RKO (cell line): ENCODE data around the gene MGA.

Source experiments
- DNase-seq: peaks from one replicate; pipeline ENCODE4 v3.0.0-alpha.2; 2016; ENCODE audit warnings: low spot score

The MGA gene

DNA sequence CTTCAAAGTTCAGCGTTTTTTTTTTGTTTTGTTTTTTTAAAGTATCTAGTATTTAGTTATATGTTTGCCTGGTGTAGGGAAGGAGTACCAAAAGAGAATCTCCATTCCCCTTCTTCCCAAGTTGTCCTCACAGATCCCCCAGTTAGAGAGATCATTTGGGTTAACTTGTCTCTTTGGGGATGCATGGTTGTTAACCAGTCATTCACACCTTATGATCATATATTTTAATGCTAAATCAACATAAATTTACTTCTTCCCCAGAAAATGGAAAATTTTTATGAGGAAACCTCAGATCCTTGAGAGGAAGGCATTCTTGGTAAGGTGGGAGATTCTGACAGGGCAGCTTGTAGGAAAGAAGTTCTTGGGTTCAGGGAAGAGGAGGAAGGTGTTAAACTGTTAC, 1.5 kb upstream of the MGA start:
- DNase-seq, result no peak

DNA sequence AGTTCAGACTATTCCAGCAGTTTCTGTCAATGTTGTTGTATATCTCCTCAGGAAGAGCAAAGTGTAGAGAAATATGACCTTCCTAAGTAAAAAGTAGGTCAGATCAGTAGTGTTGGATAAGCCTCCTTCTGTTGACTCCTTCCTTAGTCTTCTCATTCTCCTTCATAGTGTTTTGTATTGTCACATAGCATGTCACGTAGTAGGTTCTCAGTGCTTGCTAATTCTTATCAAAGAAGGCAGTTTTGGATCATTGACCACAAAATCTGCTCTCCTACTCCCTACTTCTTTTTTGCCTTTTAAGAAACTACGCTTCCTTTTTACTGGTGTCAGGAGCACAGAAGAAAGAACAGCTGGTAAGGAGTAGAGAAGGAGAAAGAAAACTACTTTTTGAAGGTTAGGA, 1.0 kb upstream of the MGA start:
- DNase-seq, result no peak

DNA sequence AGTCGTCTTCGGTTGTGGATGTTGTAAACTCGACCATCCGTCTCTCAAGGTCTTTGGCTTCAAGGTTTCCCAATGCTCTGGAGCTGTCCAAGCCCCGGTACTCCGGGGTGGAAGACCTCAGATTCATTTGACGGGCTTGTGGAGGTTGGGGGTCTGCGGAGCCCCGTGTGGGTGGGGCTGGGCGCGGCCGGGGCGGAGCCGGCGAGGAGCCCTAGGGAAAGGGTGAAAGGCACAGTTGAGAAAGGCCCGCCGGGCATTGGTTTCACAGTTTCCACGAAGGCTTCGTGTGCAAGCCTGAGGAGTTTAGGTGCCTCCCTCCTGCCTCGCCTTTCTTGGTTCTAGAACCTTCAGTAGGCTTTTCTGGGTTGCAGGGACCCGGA, 360 bp upstream of the MGA start:
- DNase-seq, result no peak

DNA sequence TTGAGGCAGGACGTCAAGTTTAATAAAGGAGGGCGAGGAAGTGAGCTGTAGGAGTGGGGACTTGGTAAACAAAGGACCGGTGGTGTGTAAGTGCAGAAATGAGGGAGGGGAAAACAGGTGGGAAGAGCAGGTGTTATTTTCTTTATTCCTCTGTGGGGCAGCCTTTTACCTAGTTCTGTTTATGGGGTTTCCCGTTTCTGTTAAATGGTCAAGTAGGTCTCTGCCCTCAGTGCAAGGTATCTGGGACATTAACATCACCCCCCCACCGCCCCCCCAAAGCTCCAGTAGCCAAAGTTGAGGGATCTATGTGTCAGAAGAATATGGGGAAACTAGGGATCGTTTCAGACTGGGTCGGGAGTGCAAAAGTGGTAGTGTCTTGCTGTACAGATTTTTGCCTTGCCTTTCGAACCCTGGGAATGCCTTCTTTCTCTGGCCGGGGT, 893 bp downstream of the MGA start:
- DNase-seq, result no peak

DNA sequence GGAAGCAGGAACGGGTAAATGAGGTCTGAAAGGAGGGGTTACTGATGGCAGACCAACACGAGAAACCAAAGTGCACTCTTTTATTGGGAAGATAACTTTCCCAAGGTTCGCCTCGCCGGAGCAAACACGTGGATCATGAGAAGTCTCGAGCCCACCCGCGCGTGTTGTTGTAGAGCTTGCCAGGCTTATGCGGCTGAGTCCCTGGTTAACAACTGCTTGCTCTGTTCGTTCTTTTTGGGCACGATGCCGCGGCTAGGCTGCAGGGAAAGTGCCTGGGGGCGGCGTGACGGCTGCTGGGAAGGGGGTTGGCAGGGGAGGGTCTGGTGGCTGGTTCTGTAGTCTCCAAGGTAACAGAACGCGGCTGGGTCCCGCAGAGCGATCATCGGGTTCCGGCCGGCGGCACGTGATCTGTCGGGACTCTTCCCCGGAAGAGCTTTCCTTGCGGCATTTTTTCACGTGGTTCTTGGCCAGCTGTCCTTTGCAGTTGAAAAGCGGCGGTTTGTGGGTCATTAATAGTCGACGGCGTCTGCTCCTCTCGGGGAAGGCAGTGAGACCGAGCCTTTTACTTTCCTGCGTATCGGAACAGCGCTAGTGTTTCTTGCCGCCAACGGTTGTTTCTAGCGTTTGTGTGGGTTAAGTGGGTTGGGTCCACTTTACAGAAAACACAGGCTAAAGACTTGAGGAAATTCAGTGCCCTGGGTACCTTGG, 1.5 kb downstream of the MGA start:
- DNase-seq, result peak; percentile 82

DNA sequence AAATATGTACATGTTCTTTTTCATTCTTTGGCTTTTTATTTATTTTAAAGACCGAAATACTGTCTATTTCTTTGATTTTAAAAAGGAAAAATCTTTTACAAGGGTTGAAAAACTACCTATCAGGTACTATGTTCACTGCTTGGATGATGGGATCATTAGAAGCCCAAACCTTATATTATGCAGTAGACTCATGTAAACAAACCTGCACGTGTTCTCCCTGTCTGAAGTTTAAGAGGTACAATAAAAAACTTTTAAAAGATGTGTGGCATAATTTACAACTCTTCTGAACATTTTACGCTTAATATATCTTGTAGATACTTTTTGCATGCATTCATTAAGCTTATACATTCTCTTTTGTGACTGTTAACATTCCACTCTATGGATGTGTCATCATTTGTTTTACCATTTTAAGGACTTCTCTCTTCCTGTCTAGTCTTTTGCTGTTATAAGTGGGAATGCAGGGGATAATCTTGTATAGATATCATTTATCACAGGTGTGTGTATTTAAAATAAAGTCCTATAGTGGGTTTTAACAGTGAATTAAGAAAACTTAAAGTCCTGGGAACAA, 6.2 kb downstream of the MGA start:
- peak; percentile 45 for DNase-seq

DNA sequence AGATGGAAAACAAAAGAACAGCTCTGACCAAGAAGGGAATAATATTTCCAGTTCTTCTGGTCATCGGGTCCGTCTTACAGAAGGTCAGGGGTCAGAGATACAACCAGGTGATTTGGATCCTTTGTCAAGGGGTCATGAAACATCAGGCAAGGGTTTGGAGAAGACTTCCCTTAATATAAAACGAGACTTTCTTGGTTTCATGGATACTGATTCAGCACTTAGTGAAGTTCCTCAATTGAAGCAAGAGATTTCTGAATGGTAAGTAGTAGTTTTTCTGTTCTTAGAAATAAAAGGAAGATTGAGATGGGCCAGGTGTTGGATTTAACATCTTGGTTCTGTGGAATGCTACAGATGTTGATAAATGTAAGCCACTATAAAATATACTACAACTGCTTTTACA, 9.5 kb downstream of the MGA start:
- no peak for DNase-seq

DNA sequence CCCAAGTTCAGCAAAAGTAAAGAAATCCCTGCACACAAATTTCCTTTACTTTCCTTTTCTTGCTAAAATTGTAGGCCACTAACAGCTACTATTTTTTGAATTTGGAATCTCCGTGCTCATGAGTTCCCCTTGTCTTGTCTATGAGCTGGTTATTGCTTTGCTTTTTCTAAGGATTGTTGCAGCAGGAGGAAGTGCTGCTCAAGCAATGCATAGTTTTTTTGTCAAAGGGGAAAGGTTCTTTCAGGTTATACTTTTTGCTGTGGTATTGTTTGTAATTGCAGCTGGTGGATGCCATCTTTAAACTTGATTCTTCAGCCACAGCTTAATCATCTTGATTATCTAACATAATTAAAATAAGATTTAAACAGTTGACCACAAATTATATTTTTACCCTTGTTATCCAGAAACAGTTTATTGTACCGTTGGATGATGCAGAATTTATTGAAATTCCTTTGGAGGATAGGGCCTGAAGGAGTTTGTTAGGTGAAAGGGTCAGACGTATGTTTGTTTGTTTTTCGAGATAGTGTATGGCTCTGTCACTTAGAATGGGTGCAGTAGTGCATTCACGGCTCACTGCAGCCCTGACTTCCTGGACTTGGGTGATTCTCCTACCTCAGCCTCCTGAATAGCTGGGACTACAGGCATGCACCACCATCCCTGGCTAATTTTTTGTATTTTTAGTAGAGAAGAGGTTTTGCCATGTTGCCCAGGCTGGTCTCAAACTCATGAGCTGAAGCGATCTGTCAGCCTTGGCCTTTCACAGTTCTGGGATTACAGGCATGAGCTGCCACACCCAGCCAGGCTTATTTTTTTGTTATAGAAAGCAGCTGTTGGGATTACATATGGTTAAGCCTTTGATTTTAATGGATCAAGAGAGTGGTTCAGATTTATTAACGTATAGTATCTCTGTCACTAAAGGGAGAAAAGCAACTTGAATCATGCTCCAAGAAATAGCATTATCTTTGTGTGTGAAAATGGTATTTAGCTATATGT, 11.7 kb downstream of the MGA start:
- DNase-seq, result no peak

DNA sequence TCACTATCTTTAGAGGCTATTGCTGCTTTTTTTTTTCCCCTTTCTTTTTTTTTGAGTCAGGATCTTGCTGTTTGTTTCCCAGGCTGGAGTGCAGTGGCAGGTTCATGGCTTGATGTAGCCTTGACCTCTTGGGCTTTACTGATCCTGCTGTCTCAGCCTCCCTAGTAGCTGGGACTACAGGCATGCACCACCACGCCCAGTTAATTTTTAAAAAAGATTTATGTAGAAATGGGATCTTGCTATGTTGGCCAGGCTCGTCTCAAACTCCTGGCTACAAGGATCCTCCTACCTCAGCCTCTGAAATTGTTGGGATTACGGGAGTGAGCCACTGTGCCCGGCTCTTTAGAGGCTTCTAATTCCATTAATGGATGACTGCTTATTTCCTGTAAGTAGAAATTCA, 15.1 kb downstream of the MGA start:
- DNase-seq, result no peak

DNA sequence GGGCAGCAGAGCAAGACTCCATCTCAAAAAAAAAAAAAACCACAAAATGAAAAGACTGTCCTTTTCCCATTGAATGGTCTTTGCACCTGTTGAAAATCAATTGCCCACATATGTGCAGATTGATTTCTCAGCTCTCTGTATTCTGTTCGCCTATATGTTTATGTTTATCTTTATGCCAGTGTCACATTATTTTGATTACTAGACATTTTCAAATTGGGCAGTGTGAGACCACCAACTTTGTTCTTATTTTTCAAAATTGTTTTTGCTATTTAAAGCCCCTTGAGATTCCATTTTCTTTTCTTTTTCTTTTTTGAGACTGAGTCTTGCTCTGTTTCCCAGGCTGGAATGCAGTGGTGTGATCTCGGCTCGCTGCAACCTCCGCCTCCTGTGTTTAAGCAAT, 18.5 kb downstream of the MGA start:
- DNase-seq, result no peak

DNA sequence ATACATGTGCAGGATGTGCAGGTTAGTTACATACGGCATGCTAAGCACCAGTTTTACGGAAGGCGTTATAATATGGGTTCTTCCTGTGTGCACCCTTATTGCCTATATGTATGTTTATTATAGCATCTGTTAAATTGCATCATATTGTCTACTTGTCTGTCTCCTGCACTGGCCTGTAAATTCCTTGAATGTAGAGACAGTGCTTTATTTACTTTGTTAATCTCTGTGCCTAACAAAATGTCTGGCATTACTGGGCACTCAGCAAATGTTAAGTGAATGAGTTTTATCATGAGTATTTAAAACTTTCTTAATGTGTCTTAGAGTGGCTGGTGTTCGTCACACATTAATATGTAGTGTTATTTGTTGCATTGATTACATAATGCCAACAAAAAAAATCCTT, 23.8 kb downstream of the MGA start:
- no peak for DNase-seq

DNA sequence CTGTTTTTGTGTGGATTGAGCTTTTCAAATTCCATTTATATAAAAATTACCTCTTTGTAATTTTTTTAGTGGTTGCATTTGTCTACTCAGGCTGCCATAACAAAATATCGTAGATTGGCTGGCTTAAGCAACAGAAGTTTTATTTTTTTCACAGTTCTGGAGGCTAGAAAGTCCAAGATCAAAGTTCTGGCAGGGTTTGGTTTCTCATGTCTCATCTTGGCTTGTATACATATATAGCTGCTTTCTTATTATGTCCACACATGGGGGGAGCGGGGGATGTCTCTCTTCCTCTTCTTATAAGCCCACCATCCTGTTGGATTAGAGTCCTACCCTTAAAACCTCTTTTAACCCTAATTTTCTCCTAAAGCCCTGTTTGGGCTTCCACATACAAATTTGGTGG, 28.5 kb downstream of the MGA start:
- DNase-seq, result no peak

DNA sequence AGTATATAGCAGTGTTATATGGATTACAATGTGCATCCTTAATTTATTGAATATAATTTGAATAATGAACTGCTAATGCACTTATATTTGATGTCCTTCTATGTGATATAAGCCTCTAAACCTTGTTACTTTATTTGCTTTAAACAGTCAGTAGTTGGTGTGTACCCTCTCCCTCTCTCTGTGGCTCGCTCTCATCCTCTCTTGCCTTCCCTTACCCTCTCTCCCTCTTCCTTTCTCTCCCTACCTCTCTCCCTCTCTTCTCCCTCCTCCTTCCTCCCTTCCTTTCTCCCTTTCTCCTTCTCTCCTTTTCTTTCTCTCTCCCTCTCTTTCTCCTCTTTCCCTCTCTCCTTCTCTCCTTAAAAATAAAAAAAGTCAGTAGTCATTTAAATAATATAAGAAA, 28.9 kb downstream of the MGA start:
- no peak for DNase-seq

DNA sequence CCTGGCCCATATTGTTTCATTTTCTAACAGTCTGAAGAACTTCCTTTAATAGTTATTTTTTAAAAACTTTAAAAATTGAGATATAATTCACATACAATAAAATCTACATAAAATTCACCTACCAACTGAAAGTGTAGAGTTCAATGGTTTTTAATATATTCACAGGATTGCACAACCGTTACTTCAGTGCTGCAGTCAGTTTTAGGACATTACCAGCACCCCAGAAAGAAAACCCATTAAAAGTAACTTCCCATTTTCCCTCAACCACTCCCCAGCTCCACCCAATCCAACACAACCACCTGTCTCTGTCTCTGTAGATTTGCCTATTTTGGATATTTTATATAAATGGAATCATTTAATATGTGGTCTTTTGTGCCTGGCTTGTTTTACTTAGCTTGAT, 29.6 kb downstream of the MGA start:
- DNase-seq, result no peak

DNA sequence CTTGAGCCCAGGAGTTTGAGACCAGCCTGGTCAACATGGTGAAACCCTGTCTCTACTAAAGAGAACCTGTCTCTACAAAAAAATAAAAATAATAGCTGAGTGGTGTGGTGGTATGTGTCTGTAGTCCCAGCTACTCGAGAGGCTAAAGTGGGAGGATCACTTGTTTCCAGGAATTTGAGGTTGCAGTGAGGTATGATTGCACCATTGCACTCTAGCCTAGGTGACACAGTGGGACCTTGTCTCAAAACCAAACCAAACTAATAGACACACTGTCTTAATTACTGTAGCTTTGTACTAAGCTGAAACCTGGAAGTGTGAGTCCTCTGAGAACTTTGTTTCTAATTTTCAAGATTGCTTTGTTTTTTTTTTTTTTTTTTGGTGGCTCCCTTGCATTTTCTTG, 30.4 kb downstream of the MGA start:
- DNase-seq, result no peak

DNA sequence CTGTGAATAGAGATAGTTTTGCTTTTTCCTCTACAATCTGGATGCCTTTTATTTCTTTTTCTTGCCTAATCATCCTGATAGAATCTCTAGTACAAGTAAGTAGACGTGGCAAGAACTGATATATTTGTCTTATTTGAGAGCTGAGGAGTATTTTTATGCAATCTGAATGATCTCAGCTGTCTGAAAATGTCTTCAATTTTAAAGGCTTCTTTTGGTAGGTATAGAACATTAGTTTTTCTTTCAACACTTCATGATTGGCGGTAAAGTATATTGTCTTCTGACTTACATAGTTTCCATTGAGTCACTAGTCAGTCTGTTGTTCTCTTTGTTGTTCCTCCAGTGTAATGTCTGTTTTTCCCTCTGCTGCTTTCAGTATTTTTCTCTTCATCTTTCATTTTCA, 31.3 kb downstream of the MGA start:
- DNase-seq, result no peak

DNA sequence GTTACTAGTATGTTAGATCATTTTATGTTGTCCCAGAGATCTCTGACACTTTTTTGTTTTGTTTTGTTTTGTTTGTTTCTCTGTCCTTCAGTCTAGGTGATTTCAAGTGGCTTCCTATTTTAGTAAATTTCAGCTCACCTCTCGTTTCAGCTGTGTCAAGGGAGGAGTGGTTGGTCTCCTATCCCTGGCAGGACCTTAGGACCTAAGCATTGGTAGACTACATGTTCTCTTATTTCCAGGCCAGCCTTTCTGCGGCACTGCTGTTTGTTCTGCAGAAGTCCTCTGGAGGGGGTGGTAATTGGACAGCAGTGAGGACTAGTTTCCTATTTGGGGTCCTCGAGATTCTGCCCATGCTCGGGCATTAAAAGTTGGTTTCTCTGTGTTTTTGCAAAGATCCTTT, 31.8 kb downstream of the MGA start:
- no peak for DNase-seq

DNA sequence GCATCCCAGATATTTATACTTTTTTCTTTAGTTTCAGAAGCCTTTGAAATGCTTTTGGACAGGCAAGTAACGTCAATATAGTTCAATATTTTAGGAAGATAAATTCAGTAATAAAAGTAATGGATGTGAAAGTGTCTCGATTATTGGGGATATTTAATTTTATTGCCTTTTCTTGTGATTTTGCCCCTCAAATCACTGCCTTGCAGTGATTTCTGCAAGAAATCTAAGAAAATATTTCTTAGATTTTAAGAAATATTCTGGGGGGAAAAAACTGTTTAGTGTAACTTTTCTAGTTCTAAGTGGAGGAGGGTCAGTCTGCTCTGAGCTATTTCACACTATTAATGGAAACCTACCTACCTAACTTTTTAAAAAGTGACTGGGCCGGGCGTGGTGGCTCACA, 33.6 kb downstream of the MGA start:
- DNase-seq, result no peak

DNA sequence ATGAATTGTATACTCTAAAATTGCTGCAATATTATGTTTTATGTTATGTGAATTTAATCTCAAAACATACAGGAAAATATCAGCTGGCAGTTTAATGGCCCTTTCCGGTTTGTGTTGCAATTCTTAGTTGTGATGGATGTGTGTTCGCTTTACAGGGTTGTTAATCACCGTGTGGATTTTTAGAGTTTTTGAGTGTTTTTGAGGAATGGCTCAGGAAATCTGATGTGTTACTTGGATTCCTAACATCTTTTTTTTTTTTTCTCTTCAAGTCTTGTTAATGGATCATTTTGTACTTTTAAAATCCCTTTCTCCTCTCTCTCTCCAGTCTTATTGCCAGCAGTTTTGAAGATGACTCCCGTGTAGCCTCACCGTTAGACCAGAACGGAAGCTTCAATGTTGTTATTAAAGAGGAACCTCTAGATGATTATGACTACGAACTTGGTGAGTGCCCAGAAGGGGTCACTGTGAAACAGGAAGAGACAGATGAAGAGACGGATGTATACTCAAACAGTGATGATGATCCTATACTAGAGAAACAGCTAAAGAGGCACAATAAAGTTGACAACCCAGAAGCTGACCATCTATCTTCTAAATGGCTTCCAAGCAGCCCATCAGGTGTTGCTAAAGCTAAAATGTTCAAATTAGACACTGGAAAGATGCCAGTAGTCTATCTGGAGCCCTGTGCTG, 35.7 kb downstream of the MGA start:
- peak; percentile 79 for DNase-seq

DNA sequence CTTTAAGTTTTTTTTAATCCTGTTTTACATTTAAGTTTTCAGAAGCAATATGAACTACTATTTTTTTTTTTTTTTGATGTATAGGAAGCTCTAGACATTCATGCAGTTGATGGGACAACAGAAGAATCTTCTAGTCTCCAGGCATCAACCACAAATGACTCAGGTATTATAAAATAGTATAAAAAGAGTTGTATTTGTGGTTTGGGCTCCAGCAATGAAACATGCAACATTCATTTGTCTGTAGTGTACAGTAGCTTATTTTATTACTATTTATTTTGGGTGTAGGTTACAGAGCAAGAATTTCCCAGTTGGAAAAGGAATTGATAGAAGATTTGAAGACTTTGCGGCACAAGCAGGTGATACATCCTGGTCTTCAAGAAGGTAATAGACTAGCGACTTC, 38.6 kb downstream of the MGA start:
- DNase-seq, result no peak

DNA sequence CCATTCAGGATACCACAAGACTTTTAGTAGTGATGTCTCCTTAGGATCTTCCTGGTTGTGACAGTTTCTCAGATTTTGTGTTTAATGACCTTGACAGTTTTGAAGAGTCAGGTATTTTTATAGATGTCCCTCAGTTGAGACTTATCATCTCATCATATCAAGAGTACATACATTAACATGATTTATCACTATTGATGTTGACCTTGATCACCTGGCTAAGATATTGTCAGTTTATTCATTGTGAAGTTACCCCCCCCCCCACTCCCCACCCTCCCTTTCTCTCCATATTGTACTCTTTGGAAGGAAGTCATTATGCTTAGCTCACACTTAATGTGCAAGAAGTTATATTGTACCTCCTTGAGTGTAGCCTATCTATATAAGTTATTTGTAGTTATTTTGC, 42.9 kb downstream of the MGA start:
- no peak for DNase-seq

DNA sequence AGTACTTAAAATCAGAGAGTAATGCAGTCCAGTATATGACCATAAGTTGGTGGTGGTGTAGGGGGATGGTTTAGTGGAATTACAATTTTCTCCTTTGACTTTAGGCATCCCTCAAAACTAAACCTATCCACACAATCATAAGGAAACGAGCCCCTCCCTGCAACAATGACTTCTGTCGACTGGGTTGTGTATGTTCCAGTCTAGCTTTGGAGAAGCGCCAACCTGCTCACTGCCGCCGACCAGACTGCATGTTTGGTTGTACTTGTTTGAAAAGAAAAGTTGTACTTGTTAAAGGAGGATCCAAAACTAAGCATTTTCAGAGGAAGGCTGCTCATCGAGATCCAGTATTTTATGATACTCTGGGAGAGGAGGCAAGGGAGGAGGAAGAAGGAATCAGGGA, 52.8 kb downstream of the MGA start:
- DNase-seq, result no peak

DNA sequence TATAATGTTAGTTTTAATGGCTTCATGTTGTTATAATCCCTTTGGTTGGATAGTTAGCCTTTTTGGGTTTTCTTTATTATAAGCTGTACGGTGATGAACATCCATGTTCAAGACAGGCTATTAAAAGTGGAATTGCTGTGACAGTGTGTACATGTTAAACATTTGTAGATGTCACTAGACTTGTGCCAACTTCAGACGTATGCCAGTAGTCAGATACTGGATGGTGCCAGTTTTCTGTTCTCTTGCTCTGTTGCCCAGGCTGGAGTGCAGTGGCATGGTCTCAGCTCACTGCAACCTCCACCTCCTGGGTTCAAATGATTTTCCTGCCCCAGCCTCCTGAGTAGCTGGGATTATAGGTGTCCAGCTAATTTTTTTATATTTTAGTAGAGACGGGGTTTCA, 54.1 kb downstream of the MGA start:
- no peak for DNase-seq
